Right cardiac atrium (tissue), 5 donors: ENCODE data around the gene EFCC1. TPM values are rescaled to one million over a fixed set of nuclear protein-coding genes. Genes with fewer than 3 reads are reported as not detected.
"Not testable (repeated sequence)": the region's sequence is repeated elsewhere in the genome, so short reads cannot be mapped to it uniquely, and the experiment has no call there.

Source experiments
- ATAC-seq, 2 donors: fragments of 200-7000 bp; cut with Tn5 transposase; one replicate each; pipeline versions ENCODE4 v1.8.0 to v1.9.1; 2020; ENCODE audit warnings: moderate library complexity in 2 of 2, mild to moderate bottlenecking in 1 of 2
- DNase-seq, 3 donors: peaks; one replicate each; pipeline ENCODE4 v3.0.0-alpha.2; 2020
- H3K27ac ChIP-seq: one replicate; pipeline ENCODE4 v1.5.1; 2013; ENCODE audit warnings: mild to moderate bottlenecking, low read length, control low read depth, moderate library complexity
- H3K27me3 ChIP-seq: one replicate; pipeline ENCODE4 v1.6.1; 2013; ENCODE audit not compliant: control insufficient read depth, insufficient read depth
- H3K4me1 ChIP-seq: one replicate; pipeline ENCODE4 v1.6.1; 2013; ENCODE audit warnings: low read length; ENCODE audit not compliant: control insufficient read depth, insufficient read depth
- H3K4me3 ChIP-seq: one replicate; pipeline ENCODE4 v1.5.1; 2013; ENCODE audit warnings: low read length, control low read depth
- H3K9me3 ChIP-seq: one replicate; pipeline ENCODE4 v1.6.1; 2013; ENCODE audit warnings: low read length; ENCODE audit not compliant: control insufficient read depth
- WGBS: extraction: QIAGEN DNeasy Blood & Tissue Kit; methylation state at CpG from one replicate; pipeline ENCODE4 v1.1.7; 2013; 5-methylcytosine and 5-hydroxymethylcytosine counted together
- intact Hi-C, 4 donors: fragments of 100-400 bp; cut with DNase I; formaldehyde crosslinking; loops; one replicate each; pipeline versions ENCODE4 v1.11.0 to v1.14.0; 2022 to 2023
- polyA plus RNA-seq: library from polyadenylated mRNA; stranded (reverse); fragments of 200-250 nt; gene quantifications from one replicate; pipeline ENCODE4 v1.2.3, GENCODE V29; 2013
- total RNA-seq, 4 donors: library from RNA; stranded (reverse); fragmentation: NEBNext Ultra II Directional; extraction: Animal tissue kit (Norgen Biotek cat#: 25700); gene quantifications; one replicate each; pipeline ENCODE4 v1.2.1, GENCODE V29; 2021
- donor health status: healthy with polysubstance abuse.
- donor health status: DM: no; HTN: yes; CAD: no.
- donor health status: DM: no; HTN: no; CAD: no.
- donor health status: DM: no; HTN: yes; CAD: no; lungs with severe emphysema.
- donor health status: DM: yes; HTN: yes; CAD: no.

The EFCC1 gene
- total and polyA plus RNA-seq, 5 donors = 0.69 to 1.2 (median 1.1) TPM

DNA sequence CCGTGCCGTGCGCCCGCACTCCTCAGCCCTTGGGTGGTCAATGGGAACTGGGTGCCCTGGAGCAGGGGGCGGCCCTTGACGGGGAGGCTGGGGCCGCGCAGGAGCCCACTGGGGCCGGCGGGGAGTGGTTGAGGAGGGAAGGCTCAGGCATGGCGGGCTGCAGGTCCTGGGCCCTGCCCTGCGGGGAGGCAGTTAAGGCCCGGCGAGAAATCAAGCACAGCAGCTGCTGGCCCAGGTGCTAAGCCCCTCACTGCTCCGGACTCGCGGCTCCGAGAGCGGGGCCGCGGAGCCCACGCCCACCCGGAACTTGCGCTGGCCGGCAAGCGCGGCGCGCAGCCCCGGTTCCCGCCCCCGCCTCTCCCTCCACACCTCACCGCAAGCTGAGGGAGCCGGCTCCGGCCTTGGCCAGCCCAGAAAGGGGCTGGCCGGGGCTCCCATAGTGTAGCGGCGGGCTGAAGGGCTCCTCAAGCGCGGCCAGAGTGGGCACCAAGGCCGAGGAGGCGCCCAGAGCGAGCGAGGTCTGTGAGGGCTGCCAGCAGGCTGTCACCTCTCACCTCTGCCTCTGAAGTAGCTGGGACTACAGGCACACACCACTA, 67.3 kb downstream of the EFCC1 start:
- Histone ChIP-seq H3K4me1 (no peaks in the 10 kb centered on the region), H3K27ac (no peak overlapping the region), H3K27me3 (no peaks in the 10 kb centered on the region), H3K9me3 (no peaks in the 10 kb centered on the region), H3K4me3 (peak overlapping the region; percentile 34)
- ATAC-seq (peak; percentile 54 to 66), DNase-seq (peak; percentile 31 to 73 (median 65))
- 11% methylated on average over 42 of the region's 44 CpGs for WGBS
- intact Hi-C loops = no loop called here

DNA sequence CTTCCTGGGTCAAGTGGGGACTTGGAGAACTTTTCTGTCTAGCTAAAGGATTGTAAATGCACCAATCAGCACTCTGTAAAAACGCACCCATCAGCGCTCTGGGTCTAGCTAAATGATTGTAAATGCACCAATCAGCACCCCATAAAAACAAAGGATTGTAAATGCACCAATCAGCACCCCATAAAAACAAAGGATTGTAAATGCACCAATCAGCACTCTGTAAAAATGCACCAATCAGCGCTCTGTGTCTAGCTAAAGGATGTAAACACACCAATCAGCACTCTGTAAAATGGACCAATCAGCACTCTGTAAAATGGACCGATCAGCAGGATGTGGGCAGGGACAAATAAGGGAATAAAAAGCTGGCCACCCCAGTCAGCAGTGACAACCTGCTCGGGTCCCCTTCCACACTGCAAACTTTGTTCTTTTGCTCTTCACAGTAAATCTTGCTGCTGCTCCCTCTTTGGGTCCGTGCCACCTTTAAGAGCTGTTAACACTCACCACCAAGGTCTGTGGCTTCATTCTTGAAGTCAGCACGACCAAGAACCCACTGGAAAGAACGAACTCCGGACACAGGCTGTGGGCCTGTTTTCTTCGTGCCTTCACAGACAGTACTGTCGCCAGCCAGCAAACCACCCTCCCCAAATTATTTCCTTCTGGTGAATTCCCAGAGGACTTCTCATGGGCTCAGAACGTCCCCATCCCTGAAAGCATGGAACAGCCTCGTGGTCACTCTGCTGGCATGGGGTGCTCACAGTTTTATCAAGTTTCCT, 68.4 kb downstream of the EFCC1 start:
- H3K9me3 ChIP-seq, H3K27me3 ChIP-seq, H3K4me3 ChIP-seq, H3K27ac ChIP-seq, intact Hi-C loops, H3K4me1 ChIP-seq: not testable (repeated sequence)
- WGBS = 81% methylated on average over 13 of the region's 13 CpGs
- ATAC-seq (peak in 1 of 2 donors; percentile 12), DNase-seq (peak in 1 of 3 donors; percentile 21)

DNA sequence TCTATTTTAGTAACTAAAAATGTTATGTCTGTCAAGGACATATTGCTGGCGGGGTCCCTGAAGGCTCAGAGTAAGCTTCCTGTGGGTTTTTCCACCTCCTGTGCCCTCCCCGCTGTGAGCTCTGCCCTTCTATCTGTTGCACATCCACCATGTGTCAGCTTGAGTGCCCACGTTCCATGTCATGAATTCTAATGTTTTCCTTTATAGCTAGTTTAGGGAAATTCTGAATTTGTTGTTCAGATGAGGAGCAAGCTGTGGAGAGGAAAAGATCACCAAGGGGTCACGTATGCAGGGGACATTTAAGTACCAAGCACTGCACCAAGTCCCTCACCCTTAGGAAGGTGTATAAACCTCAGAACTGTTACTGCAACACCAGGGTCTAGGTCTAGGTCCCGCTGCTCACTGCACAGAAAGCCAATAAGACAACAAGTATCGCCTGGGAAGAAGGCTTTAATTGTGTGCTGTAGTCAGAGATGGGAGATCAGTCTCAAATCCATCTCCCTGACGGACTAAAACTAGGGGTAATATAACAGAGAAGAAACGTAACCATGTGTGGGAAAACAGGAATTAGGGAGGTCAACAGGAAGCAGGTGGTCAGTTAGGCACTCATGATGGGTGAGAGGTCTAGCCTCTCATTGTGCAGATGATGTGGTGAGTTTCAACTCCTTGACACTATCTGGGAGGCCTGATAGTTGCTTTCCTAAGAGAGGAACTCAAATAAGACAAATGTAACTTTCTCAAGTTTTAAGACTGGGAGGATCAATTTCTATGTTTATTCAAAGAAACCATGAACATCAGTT, 69.2 kb downstream of the EFCC1 start:
- no peaks in the 10 kb centered on the region for H3K4me1 ChIP-seq
- no peaks in the 10 kb centered on the region for H3K27me3 ChIP-seq
- intact Hi-C loops = no loop called here
- H3K27ac ChIP-seq = no peak overlapping the region
- ATAC-seq (no peak), DNase-seq (peak in 1 of 3 donors; percentile 1)
- no peak overlapping the region for H3K4me3 ChIP-seq
- 82% methylated on average over 8 of the region's 8 CpGs for WGBS
- H3K9me3 ChIP-seq = no peaks in the 10 kb centered on the region

DNA sequence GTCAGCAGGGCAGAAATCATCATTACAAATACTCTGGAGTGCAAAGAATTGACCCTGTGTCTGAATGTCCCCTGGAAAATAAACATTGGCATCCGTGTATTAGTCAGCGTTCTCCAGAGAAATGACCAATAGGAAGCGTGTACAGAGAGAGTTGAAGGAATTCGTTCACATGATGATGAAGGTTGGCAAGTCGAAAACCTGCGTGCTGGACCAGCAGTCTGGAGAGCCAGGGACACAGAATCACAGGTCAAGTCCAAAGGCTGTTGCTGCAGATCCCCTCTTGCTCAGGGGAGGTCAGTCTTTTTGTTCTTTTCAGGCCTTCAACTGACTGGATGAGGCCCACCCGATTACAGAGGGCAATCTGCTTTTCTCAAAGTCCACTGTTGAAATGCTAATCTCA, 76.1 kb downstream of the EFCC1 start:
- WGBS = 80% methylated on average over 7 of the region's 7 CpGs
- no peak for ATAC-seq
- no peaks in the 10 kb centered on the region for H3K4me1 ChIP-seq
- H3K9me3 ChIP-seq = no peaks in the 10 kb centered on the region
- no peaks in the 10 kb centered on the region for H3K27me3 ChIP-seq
- no peak overlapping the region for H3K4me3 ChIP-seq
- H3K27ac ChIP-seq = no peak overlapping the region
- intact Hi-C loops = no loop called here
- peak in 1 of 3 donors; percentile 4 for DNase-seq

DNA sequence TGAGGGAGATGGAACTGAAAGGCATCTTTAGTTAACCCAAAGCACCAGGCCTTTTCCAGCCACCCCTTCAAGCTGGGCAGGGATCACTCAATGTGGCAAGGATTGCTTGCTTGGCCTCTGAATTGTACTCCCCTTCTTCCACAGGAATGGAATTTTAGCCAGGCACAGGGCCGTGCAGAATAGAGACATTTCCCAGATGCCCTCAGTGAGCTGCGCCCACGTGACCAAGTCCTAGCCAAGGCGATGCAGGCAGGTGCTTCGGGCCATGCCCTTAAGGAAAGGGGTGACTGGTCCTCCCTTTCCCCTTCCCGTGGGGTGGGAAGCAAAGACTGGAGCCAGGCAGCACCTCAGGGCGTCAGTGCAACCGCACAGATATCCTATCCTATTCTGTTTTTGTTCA, 77.4 kb downstream of the EFCC1 start:
- ATAC-seq = no peak
- peak in 1 of 3 donors; percentile 28 for DNase-seq
- WGBS = 83% methylated on average over 8 of the region's 8 CpGs
- Histone ChIP-seq H3K4me1 (no peaks in the 10 kb centered on the region), H3K4me3 (no peak overlapping the region), H3K27ac (no peak overlapping the region), H3K9me3 (no peaks in the 10 kb centered on the region), H3K27me3 (no peaks in the 10 kb centered on the region)
- intact Hi-C loops = no loop called here

DNA sequence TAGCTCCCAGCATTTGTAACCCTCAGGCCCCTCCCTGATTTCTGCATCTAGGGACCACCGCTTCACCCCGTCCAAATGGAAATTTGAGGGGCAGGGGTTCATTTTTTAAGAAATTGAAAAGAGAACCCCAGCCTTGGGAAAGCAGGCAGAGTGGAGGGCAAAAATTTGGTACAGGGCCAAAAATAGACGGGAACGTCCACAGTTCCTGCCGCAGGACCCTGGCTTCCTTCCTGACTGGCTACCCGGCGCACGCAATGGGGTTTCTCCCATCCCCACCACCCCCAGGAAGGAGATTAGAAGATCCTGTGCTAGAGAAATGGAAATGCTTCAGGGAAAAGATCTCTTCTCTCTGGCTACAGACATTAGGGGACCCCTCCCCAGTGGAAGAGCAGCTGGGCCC, 80.4 kb downstream of the EFCC1 start:
- WGBS = 71% methylated on average over 8 of the region's 8 CpGs
- Histone ChIP-seq H3K4me3 (no peak overlapping the region), H3K4me1 (no peaks in the 10 kb centered on the region), H3K27me3 (no peaks in the 10 kb centered on the region), H3K9me3 (no peaks in the 10 kb centered on the region), H3K27ac (no peak overlapping the region)
- ATAC-seq = no peak
- intact Hi-C loops = loop anchor here in 1 of 4 donors (10.0 kb wide), 1 partner anchor 107 kb away; no protein-coding TSS in a partner anchor
- DNase-seq = peak in 1 of 3 donors; percentile 30

DNA sequence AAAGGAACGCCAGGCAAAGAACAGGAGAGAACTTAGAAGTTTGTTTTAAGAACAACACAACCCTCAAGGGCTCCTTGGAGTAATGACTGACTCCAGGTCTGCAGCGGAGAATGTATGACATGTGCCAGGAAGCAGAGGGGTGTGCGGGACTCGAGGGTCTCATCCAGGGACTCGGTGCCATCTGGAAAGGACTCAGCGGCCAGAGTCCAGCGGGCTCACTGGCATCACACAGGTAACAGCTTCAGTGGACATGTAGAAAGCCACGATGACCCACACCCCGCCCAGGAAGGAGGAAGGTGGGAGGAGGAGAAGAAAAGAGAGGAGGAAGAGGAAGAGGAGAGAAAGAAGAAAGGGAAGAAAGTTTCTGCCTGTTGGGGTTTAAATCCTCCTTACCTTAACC, 80.9 kb downstream of the EFCC1 start:
- intact Hi-C loops = loop anchor here in 1 of 4 donors (10.0 kb wide), 1 partner anchor 107 kb away; no protein-coding TSS in a partner anchor
- Histone ChIP-seq H3K27me3 (no peaks in the 10 kb centered on the region), H3K9me3 (no peaks in the 10 kb centered on the region), H3K4me3 (no peak overlapping the region), H3K4me1 (no peaks in the 10 kb centered on the region), H3K27ac (no peak overlapping the region)
- DNase-seq (peak in 1 of 3 donors; percentile 21), ATAC-seq (no peak)
- 71% methylated on average over 9 of the region's 9 CpGs for WGBS

DNA sequence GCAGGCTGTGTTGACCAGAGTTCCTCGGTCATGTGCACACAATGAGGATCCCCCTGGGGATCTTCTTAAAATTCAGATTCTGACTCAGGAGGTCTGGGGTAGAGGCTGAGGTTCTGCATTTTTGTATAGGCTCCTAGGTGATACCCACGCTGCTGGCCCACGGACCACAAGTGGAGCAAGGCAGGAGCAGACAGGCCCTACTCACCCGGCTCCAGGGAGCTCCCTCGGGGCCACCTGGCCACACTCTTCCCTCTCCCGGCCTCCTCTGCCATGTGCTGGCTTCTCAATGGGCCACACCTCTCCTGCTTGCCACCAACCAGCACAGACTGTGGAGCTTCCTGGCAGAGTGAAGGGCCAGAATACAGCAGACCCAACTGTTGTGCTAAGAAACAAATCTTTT, 83.4 kb downstream of the EFCC1 start:
- Histone ChIP-seq H3K27ac (no peak overlapping the region), H3K27me3 (no peaks in the 10 kb centered on the region), H3K4me3 (no peak overlapping the region), H3K9me3 (no peaks in the 10 kb centered on the region), H3K4me1 (peaks cover 3% of the 10 kb centered on the region)
- intact Hi-C loops = loop anchor here in 1 of 4 donors (10.0 kb wide), 1 partner anchor 110 kb away; no protein-coding TSS in a partner anchor
- DNase-seq (peak in 1 of 3 donors; percentile 28), ATAC-seq (no peak)
- WGBS = 86% methylated on average over 6 of the region's 6 CpGs

DNA sequence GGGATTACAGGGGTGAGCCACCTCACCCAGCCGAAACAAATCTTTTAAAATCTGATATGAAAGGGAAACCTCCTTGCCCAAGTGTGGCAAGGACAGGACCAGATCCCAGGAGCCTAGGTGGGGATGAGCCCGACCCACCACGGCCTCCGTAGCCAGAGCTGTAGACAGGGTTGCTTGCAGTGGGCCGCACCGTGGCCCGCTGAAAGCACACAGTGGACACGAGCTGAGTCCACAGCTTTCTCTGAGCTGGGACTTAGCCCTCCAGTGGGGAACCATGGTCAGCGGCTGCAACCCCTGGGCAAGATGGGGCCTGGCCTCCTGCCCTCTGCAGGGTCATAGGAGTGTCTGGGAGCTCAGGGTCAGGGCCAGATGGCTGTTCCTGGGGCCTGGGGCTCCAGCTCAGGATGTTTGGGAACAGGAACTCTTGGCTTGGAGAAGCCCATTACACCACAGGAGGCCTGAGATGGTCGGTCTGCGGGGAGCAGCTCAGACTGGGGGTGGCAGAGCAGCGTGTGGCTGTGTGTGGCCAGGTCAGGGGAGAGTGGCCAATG, 84.1 kb downstream of the EFCC1 start:
- intact Hi-C loops = loop anchor here in 1 of 4 donors (10.0 kb wide), 1 partner anchor 110 kb away; no protein-coding TSS in a partner anchor
- Histone ChIP-seq H3K9me3 (no peaks in the 10 kb centered on the region), H3K4me1 (peaks cover 3% of the 10 kb centered on the region), H3K27ac (no peak overlapping the region), H3K27me3 (no peaks in the 10 kb centered on the region), H3K4me3 (no peak overlapping the region)
- WGBS = 94% methylated on average over 12 of the region's 12 CpGs
- ATAC-seq (no peak), DNase-seq (peak in 1 of 3 donors; percentile 35)

DNA sequence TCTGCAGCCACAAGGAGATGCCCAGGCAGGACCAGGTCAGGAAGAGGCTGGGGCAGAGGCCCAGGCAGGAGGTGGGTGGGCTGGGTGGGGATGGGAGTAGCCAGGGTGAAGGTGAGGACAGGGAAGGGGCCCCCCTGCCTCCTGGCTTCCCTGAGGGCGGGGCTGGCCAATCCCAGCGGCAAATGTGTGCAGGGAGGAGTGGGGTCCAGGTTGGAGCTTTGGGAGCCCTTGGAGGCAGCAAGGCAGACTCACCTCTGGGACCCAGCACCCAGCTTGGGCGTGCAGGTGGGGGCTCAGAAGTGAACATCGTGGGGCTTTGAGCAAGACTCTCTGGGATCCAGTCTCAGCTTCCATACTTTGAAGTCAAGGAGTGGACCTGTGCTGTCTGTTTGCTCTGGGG, 84.7 kb downstream of the EFCC1 start:
- intact Hi-C loops = loop anchor here in 1 of 4 donors (10.0 kb wide), 1 partner anchor 111 kb away; no protein-coding TSS in a partner anchor
- peaks cover 3% of the 10 kb centered on the region for H3K4me1 ChIP-seq
- no peaks in the 10 kb centered on the region for H3K27me3 ChIP-seq
- DNase-seq (peak in 1 of 3 donors; percentile 35), ATAC-seq (no peak)
- no peak overlapping the region for H3K4me3 ChIP-seq
- H3K27ac ChIP-seq = no peak overlapping the region
- H3K9me3 ChIP-seq = no peaks in the 10 kb centered on the region
- 92% methylated on average over 4 of the region's 4 CpGs for WGBS
